Astrocyte (in vitro differentiated cells and primary cell): Measurements from ENCODE around the gene ZBTB33.

Experiments used
- CTCF ChIP-seq: IDR thresholded peaks from 2 replicates; pipeline ENCODE4 v1.5.1; 2011; ENCODE audit warnings: low read depth, mild to moderate bottlenecking, inconsistent platforms, low read length, moderate library complexity; ENCODE audit not compliant: insufficient read depth
- EZH2 ChIP-seq: IDR thresholded peaks from 2 replicates; pipeline ENCODE4 v1.6.1; 2012; ENCODE audit warnings: mild to moderate bottlenecking, low read length, inconsistent platforms; ENCODE audit not compliant: insufficient read depth

GRCh38 chrX:120274958-120275357 is 24.3 kb downstream of the ZBTB33 start:
- TF ChIP-seq EZH2 (no peak), CTCF (no peak)
